HepG2 (cell line): ENCODE results near the gene AGAP6. TPM values are rescaled to one million over a fixed set of nuclear protein-coding genes. Genes with fewer than 3 reads are reported as not detected.
"Not testable (repeated sequence)": the region's sequence is repeated elsewhere in the genome, so short reads cannot be mapped to it uniquely, and the experiment has no call there.

Experiments used
- FOXJ3 ChIP-seq: sonication (generic); formaldehyde crosslinking; IDR thresholded peaks from 2 replicates; pipeline ENCODE4 v1.4.0; 2020; ENCODE audit warnings: missing genetic modification reagents, mild to moderate bottlenecking, borderline replicate concordance
- HNF4G ChIP-seq, 2 experiments: sonication (generic) in 1 of 2; formaldehyde crosslinking in 1 of 2; IDR thresholded peaks; 2 replicates each; pipeline versions ENCODE4 v1.4.0 to v1.6.1; 2011 to 2020; ENCODE audit warnings: borderline replicate concordance in 2 of 2, low read depth in 2 of 2, mild to moderate bottlenecking in 2 of 2, low read length in 1 of 2, missing genetic modification reagents in 1 of 2, moderate library complexity in 1 of 2
- KMT2B ChIP-seq: IDR thresholded peaks from 2 replicates; pipeline ENCODE4 v1.6.1; 2016; ENCODE audit warnings: missing genetic modification reagents, missing compliant biosample characterization
- MED1 ChIP-seq: sonication (generic); formaldehyde crosslinking; IDR thresholded peaks from 2 replicates; pipeline ENCODE4 v1.4.0; 2020; ENCODE audit warnings: missing genetic modification reagents
- NCOA2 ChIP-seq: sonication (generic); formaldehyde crosslinking; IDR thresholded peaks from 2 replicates; pipeline ENCODE4 v1.8.0; 2022; ENCODE audit warnings: inconsistent platforms
- NR2F1 ChIP-seq, 2 experiments: fragments of 450-650 bp in 1 of 2; formaldehyde crosslinking in 1 of 2; IDR thresholded peaks; 2 replicates each; pipeline versions ENCODE4 v1.5.0 to v1.6.1; 2016 to 2020; ENCODE audit warnings: mild to moderate bottlenecking in 1 of 2, missing compliant biosample characterization in 1 of 2, missing genetic modification reagents in 1 of 2, moderate library complexity in 1 of 2
- REPIN1 ChIP-seq: sonication (generic); formaldehyde crosslinking; IDR thresholded peaks from 2 replicates; pipeline ENCODE4 v1.8.0; 2022; ENCODE audit warnings: missing genetic modification reagents, low read depth, mild to moderate bottlenecking, borderline replicate concordance
- SOX13 ChIP-seq, 3 experiments: fragments of 450-650 bp in 1 of 3; sonication (generic) in 1 of 3; formaldehyde crosslinking in 1 of 3; IDR thresholded peaks in 2 of 3; conservative IDR thresholded peaks in 1 of 3; 2 replicates each; pipeline versions ENCODE4 v1.5.0 to v1.6.1; 2016 to 2020; ENCODE audit warnings: antibody characterized with exemption in 1 of 3, mild to moderate bottlenecking in 1 of 3, missing compliant biosample characterization in 1 of 3, missing genetic modification reagents in 1 of 3, moderate library complexity in 1 of 3
- ZMYM4 ChIP-seq: sonication (generic); formaldehyde crosslinking; IDR thresholded peaks from 2 replicates; pipeline ENCODE4 v1.8.1; 2023; ENCODE audit warnings: mild to moderate bottlenecking, missing genetic modification reagents
- polyA plus RNA-seq, 8 experiments: library from polyadenylated mRNA; depleted of rRNA in 3 of 8; stranded (reverse) in 7 of 8; unstranded in 1 of 8; fragments of >200 nt; fragmentation: Illumina TruSeq in 4 of 8; extraction: Trizol in 4 of 8; gene quantifications; 2 replicates each; pipeline versions ENCODE4 v1.2.1 to v1.2.3, GENCODE V29; 2011 to 2016; ENCODE audit warnings: low read depth in 4 of 8, missing spikeins in 1 of 8, mixed read lengths in 1 of 8; ENCODE audit not compliant: insufficient read depth in 1 of 8
- total RNA-seq, 5 experiments: library from RNA; depleted of rRNA; stranded (reverse); fragments of >200 nt; fragmentation: Illumina TruSeq; extraction: Trizol; gene quantifications; 2 replicates each; pipeline ENCODE4 v1.2.3, GENCODE V29; 2016; ENCODE audit warnings: low read depth in 1 of 5
- TF ChIP-seq, protein P1 (sequence below): IDR thresholded peaks from 2 replicates; pipeline ENCODE4 v1.6.1; 2016
- TF ChIP-seq, protein P2 (sequence below): IDR thresholded peaks from 2 replicates; pipeline ENCODE4 v1.4.0; 2020; ENCODE audit warnings: mild to moderate bottlenecking, missing genetic modification reagents
- TF ChIP-seq, protein P3 (sequence below): sonication (generic); formaldehyde crosslinking; IDR thresholded peaks from 2 replicates; pipeline ENCODE4 v1.4.0; 2020; ENCODE audit warnings: missing genetic modification reagents
- TF ChIP-seq, protein P4 (sequence below), 2 experiments: sonication (generic) in 1 of 2; formaldehyde crosslinking in 1 of 2; IDR thresholded peaks; 2 replicates each; pipeline versions ENCODE4 v1.4.0 to v1.6.1; 2016 to 2020; ENCODE audit warnings: borderline replicate concordance in 1 of 2, low read depth in 1 of 2, mild to moderate bottlenecking in 1 of 2, missing genetic modification reagents in 1 of 2

Gene AGAP6
- total and polyA plus RNA-seq, 2 of the 13 experiments (the other 11 are each of a cell fraction or from before 2014, with no cell fraction given): 7.7 to 19.5 TPM

DNA sequence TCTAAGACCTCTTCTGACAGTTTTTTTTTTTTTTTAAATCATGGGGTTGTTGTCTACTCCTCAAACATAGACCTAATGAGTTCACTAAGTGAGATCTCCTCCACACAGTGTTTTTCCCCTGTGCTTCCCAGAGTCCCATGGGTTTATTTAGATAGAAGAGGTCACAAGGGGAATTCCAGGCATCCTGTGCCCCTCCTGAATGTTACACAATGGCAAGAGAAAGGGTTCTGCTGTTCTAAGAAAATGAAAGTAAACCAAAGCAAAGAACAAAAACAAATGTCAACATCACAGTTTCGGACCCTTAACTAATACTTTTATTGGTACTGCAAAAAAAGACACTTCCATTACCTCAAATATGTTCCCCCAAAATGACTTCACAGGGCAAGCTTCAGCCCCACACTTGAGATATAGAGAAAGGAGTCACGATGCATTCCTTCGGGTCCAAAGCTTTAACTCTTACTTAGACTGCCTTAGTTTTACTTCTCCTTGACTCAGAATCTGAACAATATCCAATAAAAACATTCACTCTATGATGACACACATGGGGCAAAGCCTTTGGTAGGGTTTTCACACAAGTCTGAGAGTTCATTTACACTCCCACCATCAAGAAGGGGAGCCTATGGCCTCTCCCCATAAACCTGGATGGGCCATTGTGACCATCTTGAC, 63.9 kb downstream of the AGAP6 start (continued):
- TF ChIP-seq, protein P1, sequence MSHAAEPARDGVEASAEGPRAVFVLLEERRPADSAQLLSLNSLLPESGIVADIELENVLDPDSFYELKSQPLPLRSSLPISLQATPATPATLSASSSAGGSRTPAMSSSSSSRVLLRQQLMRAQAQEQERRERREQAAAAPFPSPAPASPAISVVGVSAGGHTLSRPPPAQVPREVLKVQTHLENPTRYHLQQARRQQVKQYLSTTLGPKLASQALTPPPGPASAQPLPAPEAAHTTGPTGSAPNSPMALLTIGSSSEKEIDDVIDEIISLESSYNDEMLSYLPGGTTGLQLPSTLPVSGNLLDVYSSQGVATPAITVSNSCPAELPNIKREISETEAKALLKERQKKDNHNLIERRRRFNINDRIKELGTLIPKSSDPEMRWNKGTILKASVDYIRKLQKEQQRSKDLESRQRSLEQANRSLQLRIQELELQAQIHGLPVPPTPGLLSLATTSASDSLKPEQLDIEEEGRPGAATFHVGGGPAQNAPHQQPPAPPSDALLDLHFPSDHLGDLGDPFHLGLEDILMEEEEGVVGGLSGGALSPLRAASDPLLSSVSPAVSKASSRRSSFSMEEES (CRISPR knock-in tag): peak; percentile 94
- TF ChIP-seq, protein P2, sequence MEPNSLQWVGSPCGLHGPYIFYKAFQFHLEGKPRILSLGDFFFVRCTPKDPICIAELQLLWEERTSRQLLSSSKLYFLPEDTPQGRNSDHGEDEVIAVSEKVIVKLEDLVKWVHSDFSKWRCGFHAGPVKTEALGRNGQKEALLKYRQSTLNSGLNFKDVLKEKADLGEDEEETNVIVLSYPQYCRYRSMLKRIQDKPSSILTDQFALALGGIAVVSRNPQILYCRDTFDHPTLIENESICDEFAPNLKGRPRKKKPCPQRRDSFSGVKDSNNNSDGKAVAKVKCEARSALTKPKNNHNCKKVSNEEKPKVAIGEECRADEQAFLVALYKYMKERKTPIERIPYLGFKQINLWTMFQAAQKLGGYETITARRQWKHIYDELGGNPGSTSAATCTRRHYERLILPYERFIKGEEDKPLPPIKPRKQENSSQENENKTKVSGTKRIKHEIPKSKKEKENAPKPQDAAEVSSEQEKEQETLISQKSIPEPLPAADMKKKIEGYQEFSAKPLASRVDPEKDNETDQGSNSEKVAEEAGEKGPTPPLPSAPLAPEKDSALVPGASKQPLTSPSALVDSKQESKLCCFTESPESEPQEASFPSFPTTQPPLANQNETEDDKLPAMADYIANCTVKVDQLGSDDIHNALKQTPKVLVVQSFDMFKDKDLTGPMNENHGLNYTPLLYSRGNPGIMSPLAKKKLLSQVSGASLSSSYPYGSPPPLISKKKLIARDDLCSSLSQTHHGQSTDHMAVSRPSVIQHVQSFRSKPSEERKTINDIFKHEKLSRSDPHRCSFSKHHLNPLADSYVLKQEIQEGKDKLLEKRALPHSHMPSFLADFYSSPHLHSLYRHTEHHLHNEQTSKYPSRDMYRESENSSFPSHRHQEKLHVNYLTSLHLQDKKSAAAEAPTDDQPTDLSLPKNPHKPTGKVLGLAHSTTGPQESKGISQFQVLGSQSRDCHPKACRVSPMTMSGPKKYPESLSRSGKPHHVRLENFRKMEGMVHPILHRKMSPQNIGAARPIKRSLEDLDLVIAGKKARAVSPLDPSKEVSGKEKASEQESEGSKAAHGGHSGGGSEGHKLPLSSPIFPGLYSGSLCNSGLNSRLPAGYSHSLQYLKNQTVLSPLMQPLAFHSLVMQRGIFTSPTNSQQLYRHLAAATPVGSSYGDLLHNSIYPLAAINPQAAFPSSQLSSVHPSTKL (CRISPR knock-in tag): peak; percentile 92
- TF ChIP-seq HNF4G (IDR thresholded peaks at IDR 0.05; ENCODE audit: borderline replicate concordance, low read depth, low read length): 0 out of 2 replicates have a peak, but pooled peaks have one; percentile 27
- TF ChIP-seq HNF4G (CRISPR knock-in tag; IDR thresholded peaks at IDR 0.05; ENCODE audit: borderline replicate concordance, low read depth): not testable (repeated sequence)
- TF ChIP-seq NR2F1 (CRISPR knock-in tag; IDR thresholded peaks at IDR 0.05): peak; percentile 79 to 84; a peak in 3 of 4 replicates
- TF ChIP-seq, protein P3, sequence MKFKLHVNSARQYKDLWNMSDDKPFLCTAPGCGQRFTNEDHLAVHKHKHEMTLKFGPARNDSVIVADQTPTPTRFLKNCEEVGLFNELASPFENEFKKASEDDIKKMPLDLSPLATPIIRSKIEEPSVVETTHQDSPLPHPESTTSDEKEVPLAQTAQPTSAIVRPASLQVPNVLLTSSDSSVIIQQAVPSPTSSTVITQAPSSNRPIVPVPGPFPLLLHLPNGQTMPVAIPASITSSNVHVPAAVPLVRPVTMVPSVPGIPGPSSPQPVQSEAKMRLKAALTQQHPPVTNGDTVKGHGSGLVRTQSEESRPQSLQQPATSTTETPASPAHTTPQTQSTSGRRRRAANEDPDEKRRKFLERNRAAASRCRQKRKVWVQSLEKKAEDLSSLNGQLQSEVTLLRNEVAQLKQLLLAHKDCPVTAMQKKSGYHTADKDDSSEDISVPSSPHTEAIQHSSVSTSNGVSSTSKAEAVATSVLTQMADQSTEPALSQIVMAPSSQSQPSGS (CRISPR knock-in tag): peak; percentile 54; the same call in 1 of the 2 replicates
- TF ChIP-seq KMT2B (CRISPR knock-in tag): peak; percentile 63; the same call in 1 of the 2 replicates
- TF ChIP-seq NCOA2 (CRISPR knock-in tag): peak; percentile 92
- TF ChIP-seq, protein P4, sequence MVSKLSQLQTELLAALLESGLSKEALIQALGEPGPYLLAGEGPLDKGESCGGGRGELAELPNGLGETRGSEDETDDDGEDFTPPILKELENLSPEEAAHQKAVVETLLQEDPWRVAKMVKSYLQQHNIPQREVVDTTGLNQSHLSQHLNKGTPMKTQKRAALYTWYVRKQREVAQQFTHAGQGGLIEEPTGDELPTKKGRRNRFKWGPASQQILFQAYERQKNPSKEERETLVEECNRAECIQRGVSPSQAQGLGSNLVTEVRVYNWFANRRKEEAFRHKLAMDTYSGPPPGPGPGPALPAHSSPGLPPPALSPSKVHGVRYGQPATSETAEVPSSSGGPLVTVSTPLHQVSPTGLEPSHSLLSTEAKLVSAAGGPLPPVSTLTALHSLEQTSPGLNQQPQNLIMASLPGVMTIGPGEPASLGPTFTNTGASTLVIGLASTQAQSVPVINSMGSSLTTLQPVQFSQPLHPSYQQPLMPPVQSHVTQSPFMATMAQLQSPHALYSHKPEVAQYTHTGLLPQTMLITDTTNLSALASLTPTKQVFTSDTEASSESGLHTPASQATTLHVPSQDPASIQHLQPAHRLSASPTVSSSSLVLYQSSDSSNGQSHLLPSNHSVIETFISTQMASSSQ (IDR thresholded peaks at IDR 0.05; ENCODE audit: low read depth): not testable (repeated sequence)
- TF ChIP-seq, protein P4 (CRISPR knock-in tag; IDR thresholded peaks at IDR 0.05; ENCODE audit: borderline replicate concordance): peak; percentile 63; the same call in 1 of the 2 replicates
- TF ChIP-seq REPIN1 (CRISPR knock-in tag): 0 out of 2 replicates have a peak, but pooled peaks have one; percentile 25
- peak; percentile 58 for TF ChIP-seq ZMYM4 (CRISPR knock-in tag)
- peak; percentile 67 for TF ChIP-seq MED1 (CRISPR knock-in tag)
- peak; percentile 63; the same call in 1 of the 2 replicates for TF ChIP-seq FOXJ3
- peak; percentile 58; the same call in 1 of the 2 replicates for TF ChIP-seq SOX13 (IDR thresholded peaks at IDR 0.05)
- TF ChIP-seq SOX13 (CRISPR knock-in tag; conservative IDR thresholded peaks at IDR 0.05 in 1 of 2, IDR thresholded peaks at IDR 0.05 in 1 of 2): peak in 1 of 2 experiments; percentile 93; a peak in 2 of 4 replicates
